HCT116 (cell line): ENCODE results near the gene ACP2. TPM values are rescaled to one million over a fixed set of nuclear protein-coding genes. Genes with fewer than 3 reads are reported as not detected.

Experiments
- ATAC-seq: fragments of 200-7000 bp; cut with Tn5 transposase; 2 replicates; pipeline ENCODE4 v1.9.1; 2020; ENCODE audit warnings: mild to moderate bottlenecking, moderate library complexity
- BruUV-seq: library from RNA; stranded (reverse); fragments of 400-500 nt; replicated peaks from 2 replicates; lab custom pipeline; 2021; lab: Mats Ljungman, UMichigan
- CTCF ChIA-PET: fragments of 300-600 bp; sonication (Branson Sonifier 250); formaldehyde crosslinking; loops from one replicate; lab custom pipeline; 2021; ENCODE audit warnings: antibody characterized with exemption; lab: Charles Lee
- POLR2A ChIA-PET: fragments of 300-600, 350-600 bp; sonication (Branson Sonifier 250); formaldehyde crosslinking; loops from one replicate; lab custom pipeline; 2021; ENCODE audit warnings: antibody characterized with exemption; lab: Charles Lee
- RAD21 ChIA-PET, 2 experiments: fragments of 300-600 bp; sonication (Branson Sonifier 250); formaldehyde crosslinking; loops; one replicate each; lab custom pipeline; 2023; ENCODE audit warnings: low total read pairs in 2 of 2; ENCODE audit not compliant: uncharacterized antibody in 2 of 2, unreplicated experiment in 2 of 2, low non-redundant PET in 1 of 2; lab: Charles Lee
- DNase-seq: peaks from one replicate; pipeline ENCODE4 v3.0.0-alpha.2; 2010; ENCODE audit warnings: low read depth, low spot score
- H2AFZ ChIP-seq: fragments of 200-600 bp; shearing (Covaris generic), sonication (generic); 2 replicates; pipeline ENCODE4 v1.6.1; 2017; ENCODE audit warnings: low read depth, mixed run types, mixed read lengths, antibody characterized with exemption, low read length; ENCODE audit not compliant: poor library complexity, severe bottlenecking
- H3K27ac ChIP-seq: 2 replicates; pipeline ENCODE4 v1.5.1; 2012; ENCODE audit warnings: low read depth, low read length
- H3K27me3 ChIP-seq: fragments of 200-600 bp; sonication (generic); 2 replicates; pipeline ENCODE4 v1.6.1; 2016; ENCODE audit warnings: mixed run types, low read length, mixed read lengths; ENCODE audit not compliant: insufficient read depth
- H3K36me3 ChIP-seq, 2 experiments: fragments of 200-500 bp in 1 of 2; fragments of 200-600 bp in 1 of 2; sonication (Bioruptor generic) in 1 of 2; sonication (generic) in 1 of 2; 2 replicates each; pipeline versions ENCODE4 v1.5.1 to v1.6.1; 2014 to 2016; ENCODE audit warnings: low read length in 2 of 2, inconsistent platforms in 1 of 2, mixed read lengths in 1 of 2, mixed run types in 1 of 2; ENCODE audit not compliant: insufficient read depth in 2 of 2, control insufficient read depth in 1 of 2
- H3K4me1 ChIP-seq, 2 experiments: fragments of 200-600 bp in 1 of 2; sonication (generic) in 1 of 2; 2 replicates each; pipeline versions ENCODE4 v1.5.1 to v1.6.1; 2012 to 2017; ENCODE audit warnings: low read length in 2 of 2, inconsistent platforms in 1 of 2, mild to moderate bottlenecking in 1 of 2, mixed read lengths in 1 of 2, mixed run types in 1 of 2, moderate library complexity in 1 of 2; ENCODE audit not compliant: insufficient read depth in 2 of 2, control insufficient read depth in 1 of 2
- H3K4me2 ChIP-seq: fragments of 200-600 bp; sonication (generic); 2 replicates; pipeline ENCODE4 v1.6.1; 2017; ENCODE audit warnings: mixed run types, low read length, mixed read lengths
- H3K4me3 ChIP-seq, 2 experiments: fragments of 200-600 bp in 1 of 2; sonication (generic) in 1 of 2; replicated peaks in 1 of 2; 2 replicates each; pipeline ENCODE4 v1.5.1; 2011 to 2016; ENCODE audit warnings: low read length in 2 of 2, control low read depth in 1 of 2, low read depth in 1 of 2, mild to moderate bottlenecking in 1 of 2, mixed read lengths in 1 of 2, mixed run types in 1 of 2
- H3K79me2 ChIP-seq: fragments of 200-600 bp; sonication (generic); 2 replicates; pipeline ENCODE4 v1.6.1; 2017; ENCODE audit warnings: mild to moderate bottlenecking, mixed run types, low read length, moderate library complexity, mixed read lengths; ENCODE audit not compliant: insufficient read depth
- H3K9ac ChIP-seq: fragments of 200-600 bp; sonication (generic); 2 replicates; pipeline ENCODE4 v1.6.1; 2016; ENCODE audit warnings: low read length, mixed read lengths
- H3K9me2 ChIP-seq: fragments of 200-600 bp; sonication (generic), shearing (Covaris generic); 2 replicates; pipeline ENCODE4 v1.6.1; 2017; ENCODE audit warnings: mixed run types, mild to moderate bottlenecking, moderate library complexity; ENCODE audit not compliant: insufficient read depth
- H3K9me3 ChIP-seq, 2 experiments: fragments of 200-500 bp in 1 of 2; fragments of 200-600 bp in 1 of 2; sonication (Bioruptor generic) in 1 of 2; sonication (generic) in 1 of 2; 2 replicates each; pipeline ENCODE4 v1.6.1; 2014 to 2017; ENCODE audit warnings: low read length in 2 of 2, mixed read lengths in 2 of 2, inconsistent platforms in 1 of 2, low read depth in 1 of 2, mild to moderate bottlenecking in 1 of 2, mixed run types in 1 of 2, moderate library complexity in 1 of 2; ENCODE audit not compliant: control insufficient read depth in 1 of 2, insufficient read depth in 1 of 2
- H4K20me1 ChIP-seq: fragments of 200-600 bp; sonication (generic), shearing (Covaris generic); 2 replicates; pipeline ENCODE4 v1.6.1; 2017; ENCODE audit warnings: mixed run types, mild to moderate bottlenecking, moderate library complexity; ENCODE audit not compliant: insufficient read depth
- CBX3 ChIP-seq: IDR thresholded peaks from 2 replicates; pipeline ENCODE4 v1.6.1; 2012; ENCODE audit warnings: low read depth
- ELF1 ChIP-seq: IDR thresholded peaks from 2 replicates; pipeline ENCODE4 v1.6.1; 2012; ENCODE audit warnings: low read depth, borderline replicate concordance
- EZH2phosphoT487 ChIP-seq: fragments of 200-600 bp; IDR thresholded peaks from 2 replicates; pipeline ENCODE4 v1.6.1; 2018; ENCODE audit warnings: antibody characterized with exemption, borderline replicate concordance
- JUND ChIP-seq: IDR thresholded peaks from 2 replicates; pipeline ENCODE4 v1.6.1; 2012
- POLR2AphosphoS5 ChIP-seq: IDR thresholded peaks from 2 replicates; pipeline ENCODE4 v1.6.1; 2011; ENCODE audit warnings: mild to moderate bottlenecking, low read depth, low read length, moderate library complexity
- RAD21 ChIP-seq: IDR thresholded peaks from 2 replicates; pipeline ENCODE4 v1.6.1; 2012; ENCODE audit warnings: low read depth, mild to moderate bottlenecking
- SP1 ChIP-seq: IDR thresholded peaks from 2 replicates; pipeline ENCODE4 v1.6.1; 2012; ENCODE audit warnings: low read depth
- SRF ChIP-seq: IDR thresholded peaks from 2 replicates; pipeline ENCODE4 v1.6.1; 2012; ENCODE audit warnings: low read depth
- TCF7L2 ChIP-seq: IDR thresholded peaks from 2 replicates; pipeline ENCODE4 v1.7.0; 2011; ENCODE audit warnings: borderline replicate concordance, inconsistent platforms; ENCODE audit not compliant: insufficient read depth, insufficient read length; ENCODE audit errors: extremely low read depth
- ZFX ChIP-seq: fragments of 450-650 bp; IDR thresholded peaks from 2 replicates; pipeline ENCODE4 v1.6.1; 2017
- ZNF274 ChIP-seq: fragments of 200-500 bp; sonication (Bioruptor generic); IDR thresholded peaks from 2 replicates; pipeline ENCODE4 v1.6.1; 2014; ENCODE audit warnings: mild to moderate bottlenecking, low read depth, low read length, inconsistent platforms
- intact Hi-C: fragments of 100-400 bp; cut with micrococcal nuclease; formaldehyde crosslinking; loops from 2 replicates; pipeline ENCODE4 v1.10.0; 2022
- total RNA-seq: library from RNA; stranded (reverse); gene quantifications from one replicate; pipeline ENCODE4 v1.2.1, GENCODE V29; 2021; ENCODE audit not compliant: unreplicated experiment
- TF ChIP-seq, protein P1 (sequence below): IDR thresholded peaks from 2 replicates; pipeline ENCODE4 v1.6.1; 2012; ENCODE audit warnings: low read depth
- TF ChIP-seq, protein P2 (sequence below): IDR thresholded peaks from 2 replicates; pipeline ENCODE4 v1.6.1; 2011; ENCODE audit warnings: mild to moderate bottlenecking, low read length, moderate library complexity; ENCODE audit not compliant: insufficient replicate concordance; ENCODE audit errors: extremely low read depth

The ACP2 gene
- total RNA-seq, 1 experiment from 2014 or later: 21.5 TPM

DNA sequence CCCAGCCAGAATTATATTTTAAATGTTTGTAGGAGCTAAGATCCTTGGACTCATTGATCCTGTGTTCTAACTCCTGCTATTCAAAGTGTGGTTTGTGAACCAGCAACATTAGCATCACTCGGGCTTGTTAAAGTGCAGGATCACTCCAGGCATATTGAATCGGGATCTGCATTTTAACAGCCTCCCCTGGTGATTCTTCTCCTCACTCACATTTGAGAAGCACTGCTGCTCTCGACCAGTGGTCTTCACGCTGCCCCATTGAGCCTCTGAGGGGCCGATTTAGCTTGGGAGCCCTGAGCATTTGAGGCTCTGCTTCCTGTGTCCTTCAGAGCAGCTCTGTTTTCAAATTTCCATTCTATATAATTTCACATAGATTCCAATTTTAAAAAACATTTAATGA lies 32.2 kb upstream of the ACP2 start (continued):
- TF ChIP-seq, protein P1, sequence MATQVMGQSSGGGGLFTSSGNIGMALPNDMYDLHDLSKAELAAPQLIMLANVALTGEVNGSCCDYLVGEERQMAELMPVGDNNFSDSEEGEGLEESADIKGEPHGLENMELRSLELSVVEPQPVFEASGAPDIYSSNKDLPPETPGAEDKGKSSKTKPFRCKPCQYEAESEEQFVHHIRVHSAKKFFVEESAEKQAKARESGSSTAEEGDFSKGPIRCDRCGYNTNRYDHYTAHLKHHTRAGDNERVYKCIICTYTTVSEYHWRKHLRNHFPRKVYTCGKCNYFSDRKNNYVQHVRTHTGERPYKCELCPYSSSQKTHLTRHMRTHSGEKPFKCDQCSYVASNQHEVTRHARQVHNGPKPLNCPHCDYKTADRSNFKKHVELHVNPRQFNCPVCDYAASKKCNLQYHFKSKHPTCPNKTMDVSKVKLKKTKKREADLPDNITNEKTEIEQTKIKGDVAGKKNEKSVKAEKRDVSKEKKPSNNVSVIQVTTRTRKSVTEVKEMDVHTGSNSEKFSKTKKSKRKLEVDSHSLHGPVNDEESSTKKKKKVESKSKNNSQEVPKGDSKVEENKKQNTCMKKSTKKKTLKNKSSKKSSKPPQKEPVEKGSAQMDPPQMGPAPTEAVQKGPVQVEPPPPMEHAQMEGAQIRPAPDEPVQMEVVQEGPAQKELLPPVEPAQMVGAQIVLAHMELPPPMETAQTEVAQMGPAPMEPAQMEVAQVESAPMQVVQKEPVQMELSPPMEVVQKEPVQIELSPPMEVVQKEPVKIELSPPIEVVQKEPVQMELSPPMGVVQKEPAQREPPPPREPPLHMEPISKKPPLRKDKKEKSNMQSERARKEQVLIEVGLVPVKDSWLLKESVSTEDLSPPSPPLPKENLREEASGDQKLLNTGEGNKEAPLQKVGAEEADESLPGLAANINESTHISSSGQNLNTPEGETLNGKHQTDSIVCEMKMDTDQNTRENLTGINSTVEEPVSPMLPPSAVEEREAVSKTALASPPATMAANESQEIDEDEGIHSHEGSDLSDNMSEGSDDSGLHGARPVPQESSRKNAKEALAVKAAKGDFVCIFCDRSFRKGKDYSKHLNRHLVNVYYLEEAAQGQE: no peak
- TF ChIP-seq CBX3: no peak
- TF ChIP-seq SRF: no peak
- TF ChIP-seq RAD21: no peak

DNA sequence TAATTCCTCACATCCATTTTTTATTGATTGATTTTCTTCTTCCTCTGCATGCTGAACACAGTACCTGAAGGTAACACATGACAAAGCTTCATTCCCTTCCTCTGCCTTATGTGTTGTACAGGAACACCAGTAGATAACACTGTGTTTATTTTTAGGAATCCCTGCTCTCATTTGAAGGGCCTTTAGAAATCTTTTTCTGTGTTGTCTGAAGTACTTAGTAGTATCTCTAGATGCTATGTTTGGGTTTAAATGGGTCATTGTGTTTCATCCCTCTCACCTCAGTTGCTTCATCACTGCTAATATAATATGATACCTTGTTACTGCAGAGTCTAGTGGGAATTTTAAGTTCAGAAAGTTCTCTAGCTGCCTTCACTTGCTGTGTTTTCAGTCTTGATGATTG lies 31.5 kb upstream of the ACP2 start:
- Histone ChIP-seq H3K36me3 (peaks cover 57 to 71% of the 10 kb centered on the region in 2 experiments), H3K79me2 (no peaks in the 10 kb centered on the region), H3K27me3 (no peaks in the 10 kb centered on the region), H3K4me3 (no peak overlapping the region)
- RAD21 ChIA-PET: no interaction called here
- TF ChIP-seq POLR2AphosphoS5: no peak
- TF ChIP-seq JUND: no peak
- TF ChIP-seq SP1: no peak
- no peak for TF ChIP-seq EZH2phosphoT487
- TF ChIP-seq SRF: no peak
- TF ChIP-seq, protein P2, sequence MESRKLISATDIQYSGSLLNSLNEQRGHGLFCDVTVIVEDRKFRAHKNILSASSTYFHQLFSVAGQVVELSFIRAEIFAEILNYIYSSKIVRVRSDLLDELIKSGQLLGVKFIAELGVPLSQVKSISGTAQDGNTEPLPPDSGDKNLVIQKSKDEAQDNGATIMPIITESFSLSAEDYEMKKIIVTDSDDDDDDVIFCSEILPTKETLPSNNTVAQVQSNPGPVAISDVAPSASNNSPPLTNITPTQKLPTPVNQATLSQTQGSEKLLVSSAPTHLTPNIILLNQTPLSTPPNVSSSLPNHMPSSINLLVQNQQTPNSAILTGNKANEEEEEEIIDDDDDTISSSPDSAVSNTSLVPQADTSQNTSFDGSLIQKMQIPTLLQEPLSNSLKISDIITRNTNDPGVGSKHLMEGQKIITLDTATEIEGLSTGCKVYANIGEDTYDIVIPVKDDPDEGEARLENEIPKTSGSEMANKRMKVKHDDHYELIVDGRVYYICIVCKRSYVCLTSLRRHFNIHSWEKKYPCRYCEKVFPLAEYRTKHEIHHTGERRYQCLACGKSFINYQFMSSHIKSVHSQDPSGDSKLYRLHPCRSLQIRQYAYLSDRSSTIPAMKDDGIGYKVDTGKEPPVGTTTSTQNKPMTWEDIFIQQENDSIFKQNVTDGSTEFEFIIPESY: no peak
- no peak for TF ChIP-seq ELF1
- TF ChIP-seq RAD21: no peak
- no peak for TF ChIP-seq ZNF274
- TF ChIP-seq ZFX: no peak
- no peak for TF ChIP-seq CBX3
- TF ChIP-seq TCF7L2: no peak
- TF ChIP-seq, all 23 proteins: peak for 0
- ChIA-PET POLR2A (interaction anchor here (0.8 kb wide), 1 partner anchor 9 kb away, joined by 3 read pairs; no protein-coding TSS in a partner anchor), CTCF (no interaction called here)
- intact Hi-C loops: no loop called here
- no peak overlapping the region for H3K9ac ChIP-seq
- no peak overlapping the region for H3K27ac ChIP-seq
- H3K4me1 ChIP-seq: no peaks in the 10 kb centered on the region
- no TSS peak for BruUV-seq
- H3K4me2 ChIP-seq: no peak overlapping the region
- no peak overlapping the region for H2AFZ ChIP-seq
- no peaks in the 10 kb centered on the region for H4K20me1 ChIP-seq
- DNase-seq: no peak
- H3K9me2 ChIP-seq: no peaks in the 10 kb centered on the region
- no peaks in the 10 kb centered on the region for H3K9me3 ChIP-seq
- ATAC-seq: no peak
